ENCODE data around the gene CEP170.

DNA sequence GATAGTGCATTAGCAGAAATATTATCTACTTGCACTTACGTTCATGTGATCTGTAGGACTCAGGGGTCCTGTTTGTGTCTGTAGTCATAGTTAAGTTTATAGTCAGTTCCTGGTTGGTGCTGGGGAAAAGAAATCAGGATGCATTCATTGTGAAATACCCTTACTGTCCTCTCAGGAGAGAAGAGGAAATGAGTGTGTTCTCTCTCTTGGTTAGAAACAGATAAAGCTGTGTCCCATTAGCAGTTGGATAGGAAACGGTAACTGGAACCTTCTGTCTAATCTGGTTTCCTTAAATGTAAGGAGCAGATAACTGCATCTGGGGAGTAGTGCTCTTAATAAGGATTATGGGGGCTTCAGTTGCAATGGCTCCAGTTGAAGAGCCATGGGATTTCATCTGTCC lies 9.6 kb upstream of the CEP170 start:
- TF ChIP-seq CTCF (IDR thresholded peaks at IDR 0.05; ENCODE audit: borderline replicate concordance, extremely low read depth, low read length, poor library complexity, severe bottlenecking), result no peak
- TF ChIP-seq EZH2 (IDR thresholded peaks at IDR 0.05; ENCODE audit: borderline replicate concordance, low read depth, low read length, severe bottlenecking), result no peak
